ENCODE data around the gene ILDR1. TPM values are rescaled to one million over a fixed set of nuclear protein-coding genes. Genes with fewer than 3 reads are reported as not detected.

Gene ILDR1
- total and polyA plus RNA-seq, 2 of the 8 experiments (the other 6 are each of a cell fraction or from before 2014, with no cell fraction given) = 1.8 TPM

DNA sequence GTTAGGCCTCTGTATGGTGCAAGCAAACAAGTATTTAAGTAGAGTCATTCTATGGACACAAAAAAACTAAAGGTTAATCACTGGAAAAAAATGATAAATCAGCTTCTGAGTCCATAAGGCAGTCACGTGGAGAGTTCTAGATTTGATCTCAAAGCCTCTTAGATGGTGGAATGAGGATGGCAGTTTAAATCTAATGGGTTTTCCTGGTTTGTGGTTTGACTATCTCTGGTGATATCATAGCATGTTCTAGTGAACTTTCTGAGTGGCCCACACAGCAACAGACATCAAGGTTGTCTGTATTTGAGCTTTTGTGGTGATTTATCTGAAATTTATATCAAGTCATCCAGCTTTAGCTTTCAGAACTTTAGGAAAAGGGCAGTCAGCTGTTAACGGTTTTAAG is 52.4 kb downstream of the ILDR1 start:
- Histone ChIP-seq H3K4me2 (ENCODE audit: insufficient read depth in 1 of 2, low read depth in 2 of 2, low read length in 2 of 2) (no peak overlapping the region), H2BK15ac (ENCODE audit: low read length) (no peak overlapping the region), H3K9me3 (ENCODE audit: insufficient read depth in 2 of 2, low read depth in 1 of 2, low read length in 1 of 2) (peaks cover 2 to 4% of the 10 kb centered on the region in 2 experiments; a peak in 1 of 4 replicates), H3K56ac (replicated peaks; ENCODE audit: insufficient read length, low read depth, low read length) (no peak overlapping the region), H3K4ac (replicated peaks; ENCODE audit: insufficient read length, low read depth, low read length) (no peak overlapping the region), H3K79me2 (ENCODE audit: control insufficient read depth in 1 of 2, insufficient read depth in 2 of 2, low read length in 2 of 2) (no peaks in the 10 kb centered on the region), H2BK20ac (ENCODE audit: low read length) (no peak overlapping the region), H2AFZ (ENCODE audit: low read length) (no peak overlapping the region), H4K8ac (ENCODE audit: extremely low read depth, insufficient read depth, low read length) (no peak overlapping the region), H2BK120ac (replicated peaks; ENCODE audit: low read depth, low read length) (no peak overlapping the region), H3K27ac (ENCODE audit: low read depth, low read length) (no peak overlapping the region), H4K91ac (replicated peaks; ENCODE audit: insufficient read length, low read length) (no peak overlapping the region), H3K27me3 (replicated peaks in 1 of 4; ENCODE audit: control insufficient read depth in 3 of 4, extremely low read depth in 1 of 4, insufficient read depth in 3 of 4, low read length in 3 of 4) (no peaks in the 10 kb centered on the region), H3K9ac (replicated peaks in 1 of 4; ENCODE audit: extremely low read depth in 1 of 4, low read depth in 3 of 4, low read length in 3 of 4) (no peak overlapping the region), H2BK5ac (ENCODE audit: low read depth, low read length) (no peak overlapping the region), H3K23ac (ENCODE audit: insufficient read length) (no peak overlapping the region), H3K18ac (ENCODE audit: extremely low read depth, low read length) (no peak overlapping the region), H2AK5ac (ENCODE audit: low read depth, low read length) (no peak overlapping the region), H3K79me1 (ENCODE audit: low read depth, low read length) (no peaks in the 10 kb centered on the region), H3K14ac (ENCODE audit: insufficient read length) (no peak overlapping the region), H4K5ac (ENCODE audit: insufficient read length, low read depth, low read length) (no peak overlapping the region), H3K4me1 (replicated peaks in 1 of 4; ENCODE audit: control insufficient read depth in 3 of 4, insufficient read depth in 4 of 4, low read length in 3 of 4) (peaks cover 0 to 4% (median 0%) of the 10 kb centered on the region in 4 experiments; a peak in 2 of 7 replicates), H3K4me3 (ENCODE audit: extremely low read depth in 1 of 4, insufficient read depth in 2 of 4, low read depth in 3 of 4, low read length in 4 of 4) (no peak overlapping the region), H4K20me1 (replicated peaks in 1 of 2; ENCODE audit: control insufficient read depth in 1 of 2, insufficient read depth in 2 of 2, low read length in 2 of 2) (no peaks in the 10 kb centered on the region), H3K23me2 (ENCODE audit: low read depth, low read length) (no peaks in the 10 kb centered on the region), H2BK12ac (ENCODE audit: low read depth, low read length) (no peak overlapping the region), H3K36me3 (ENCODE audit: control insufficient read depth in 2 of 4, insufficient read depth in 4 of 4, low read length in 3 of 4) (no peaks in the 10 kb centered on the region)
- FAIRE-seq = no peak
- TF ChIP-seq PHF8 (conservative IDR thresholded peaks at IDR 0.05; ENCODE audit: low read depth, low read length) = no peak
- TF ChIP-seq, protein P1, sequence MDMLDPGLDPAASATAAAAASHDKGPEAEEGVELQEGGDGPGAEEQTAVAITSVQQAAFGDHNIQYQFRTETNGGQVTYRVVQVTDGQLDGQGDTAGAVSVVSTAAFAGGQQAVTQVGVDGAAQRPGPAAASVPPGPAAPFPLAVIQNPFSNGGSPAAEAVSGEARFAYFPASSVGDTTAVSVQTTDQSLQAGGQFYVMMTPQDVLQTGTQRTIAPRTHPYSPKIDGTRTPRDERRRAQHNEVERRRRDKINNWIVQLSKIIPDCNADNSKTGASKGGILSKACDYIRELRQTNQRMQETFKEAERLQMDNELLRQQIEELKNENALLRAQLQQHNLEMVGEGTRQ (IDR thresholded peaks at IDR 0.05; ENCODE audit: low read length) = no peak
- TF ChIP-seq POLR2AphosphoS5 (IDR thresholded peaks at IDR 0.05; ENCODE audit: low read depth, low read length) = no peak
- TF ChIP-seq, protein P2, sequence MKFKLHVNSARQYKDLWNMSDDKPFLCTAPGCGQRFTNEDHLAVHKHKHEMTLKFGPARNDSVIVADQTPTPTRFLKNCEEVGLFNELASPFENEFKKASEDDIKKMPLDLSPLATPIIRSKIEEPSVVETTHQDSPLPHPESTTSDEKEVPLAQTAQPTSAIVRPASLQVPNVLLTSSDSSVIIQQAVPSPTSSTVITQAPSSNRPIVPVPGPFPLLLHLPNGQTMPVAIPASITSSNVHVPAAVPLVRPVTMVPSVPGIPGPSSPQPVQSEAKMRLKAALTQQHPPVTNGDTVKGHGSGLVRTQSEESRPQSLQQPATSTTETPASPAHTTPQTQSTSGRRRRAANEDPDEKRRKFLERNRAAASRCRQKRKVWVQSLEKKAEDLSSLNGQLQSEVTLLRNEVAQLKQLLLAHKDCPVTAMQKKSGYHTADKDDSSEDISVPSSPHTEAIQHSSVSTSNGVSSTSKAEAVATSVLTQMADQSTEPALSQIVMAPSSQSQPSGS (IDR thresholded peaks at IDR 0.05; ENCODE audit: low read length) = no peak
- no peak for TF ChIP-seq POLR2A (IDR thresholded peaks at IDR 0.05; ENCODE audit: control extremely low read depth in 1 of 2, low read depth in 2 of 2, low read length in 2 of 2)
- TF ChIP-seq GABPA (IDR thresholded peaks at IDR 0.05; ENCODE audit: borderline replicate concordance, insufficient read depth, low read length) = no peak
- no peak for TF ChIP-seq GTF2F1 (IDR thresholded peaks at IDR 0.05; ENCODE audit: borderline replicate concordance, low read depth, low read length)
- TF ChIP-seq CEBPB (IDR thresholded peaks at IDR 0.05; ENCODE audit: low read depth, low read length) = no peak
- TF ChIP-seq YY1 (IDR thresholded peaks at IDR 0.05; ENCODE audit: low read depth, low read length) = no peak
- TF ChIP-seq EZH2 (IDR thresholded peaks at IDR 0.05; ENCODE audit: low read depth, low read length, severe bottlenecking) = no peak
- 82% methylated on average over 2 of the region's 2 CpGs; no CpG with 5 or more reads in 1 of the 2 experiments for WGBS, 2 experiments (ENCODE audit: extremely low coverage in 1 of 2, insufficient coverage in 1 of 2, insufficient read length in 1 of 2, insufficient replicate concordance in 2 of 2, low coverage in 1 of 2, low lambda C conversion rate in 2 of 2, missing lambda C conversion rate in 1 of 2)
- no peak for DNase-seq (ENCODE audit: low read depth in 1 of 2, low spot score in 2 of 2)
- ChIA-PET CTCF (ENCODE audit: partially characterized antibody) (interaction anchor here (0.9 to 1.0 kb wide), 2 partner anchors 26 to 85 kb away, joined by 4 to 5 read pairs; no protein-coding TSS in a partner anchor), POLR2A (ENCODE audit: partially characterized antibody) (no interaction called here)

Data from H1 (cell line).